ENCODE measurements around the gene MLLT3.

- TF ChIP-seq CTCF (IDR thresholded peaks at IDR 0.05) (no peak), POLR2A (IDR thresholded peaks at IDR 0.05) (no peak), EP300 (IDR thresholded peaks at IDR 0.05) (no peak)
These were observed 225.8 kb downstream of the MLLT3 start for GRCh38 chr9:20396509-20396908.
